ENCODE measurements around the gene TOR1AIP1.

The TOR1AIP1 gene

GRCh38 chr1:179883040-179883744, 1.1 kb downstream of the TOR1AIP1 start:
- TF ChIP-seq ZFX (IDR thresholded peaks at IDR 0.05; ENCODE audit: borderline replicate concordance) (no peak), CTCF (IDR thresholded peaks at IDR 0.05) (peak; percentile 29; the same call in 1 of the 2 replicates)
- peak overlapping the region; percentile 98 for H3K27ac ChIP-seq

GRCh38 chr1:179883745-179884138, 1.7 kb downstream of the TOR1AIP1 start:
- H3K27ac ChIP-seq = no peak overlapping the region
- TF ChIP-seq ZFX (IDR thresholded peaks at IDR 0.05; ENCODE audit: borderline replicate concordance) (no peak), CTCF (IDR thresholded peaks at IDR 0.05) (no peak)

- TF ChIP-seq ZFX (IDR thresholded peaks at IDR 0.05; ENCODE audit: borderline replicate concordance) = no peak
- TF ChIP-seq CTCF (IDR thresholded peaks at IDR 0.05) = no peak
- H3K27ac ChIP-seq = no peak overlapping the region
These were observed 6.0 kb downstream of the TOR1AIP1 start for GRCh38 chr1:179888071-179888470.

GRCh38 chr1:179889589-179889988, 7.5 kb downstream of the TOR1AIP1 start:
- TF ChIP-seq CTCF (IDR thresholded peaks at IDR 0.05) (no peak), ZFX (IDR thresholded peaks at IDR 0.05; ENCODE audit: borderline replicate concordance) (no peak)
- no peak overlapping the region for H3K27ac ChIP-seq

GRCh38 chr1:179910934-179911333, 28.8 kb downstream of the TOR1AIP1 start:
- H3K27ac ChIP-seq = no peak overlapping the region
- no peak for TF ChIP-seq CTCF (IDR thresholded peaks at IDR 0.05)

- TF ChIP-seq ZFX (IDR thresholded peaks at IDR 0.05; ENCODE audit: borderline replicate concordance) (no peak), CTCF (IDR thresholded peaks at IDR 0.05) (no peak)
These were observed 29.7 kb downstream of the TOR1AIP1 start for GRCh38 chr1:179911812-179912211.

GRCh38 chr1:179917601-179918429, 35.7 kb downstream of the TOR1AIP1 start:
- no peak overlapping the region for H3K27ac ChIP-seq
- TF ChIP-seq CTCF (IDR thresholded peaks at IDR 0.05) = no peak

More at GRCh38 chr1:179911812-179912211, 29.7 kb downstream of the TOR1AIP1 start:
- no peak overlapping the region for H3K27ac ChIP-seq

Measured in 22Rv1 (cell line).